Measurements from ENCODE around the gene CNR1.

The CNR1 gene

GRCh38 chr6:88115307-88115706 is 50.8 kb downstream of the CNR1 start:
- H3K4me3 ChIP-seq (replicated peaks; ENCODE audit: low read depth, low read length) = no peak overlapping the region
- no peak for TF ChIP-seq CTCF (IDR thresholded peaks at IDR 0.05; ENCODE audit: low read depth, low read length, missing control alignments)
- DNase-seq (ENCODE audit: extremely low read depth, low read depth) = no peak

DNA sequence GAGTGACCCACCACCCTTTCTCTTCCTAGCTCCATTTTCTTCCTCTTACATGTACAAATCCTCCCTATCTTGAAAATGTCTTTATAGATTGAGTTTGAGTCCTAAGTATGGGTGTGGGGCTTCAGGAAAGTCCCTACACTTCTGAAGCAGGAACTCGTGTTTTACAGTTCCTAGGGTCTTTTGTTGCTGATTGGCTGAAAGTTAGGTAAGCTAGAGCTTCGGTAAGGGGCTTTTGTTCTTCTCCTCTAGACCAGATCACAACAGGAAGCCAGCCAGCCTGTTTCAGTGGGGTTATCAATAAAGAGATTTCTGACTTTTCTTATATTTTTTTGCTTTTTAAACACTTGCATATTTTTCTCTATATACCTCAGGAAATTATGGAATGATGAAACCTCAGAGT is 51.3 kb downstream of the CNR1 start:
- no peak overlapping the region for H3K4me3 ChIP-seq (replicated peaks; ENCODE audit: low read depth, low read length)
- no peak for DNase-seq (ENCODE audit: extremely low read depth, low read depth)
- no peak for TF ChIP-seq CTCF (IDR thresholded peaks at IDR 0.05; ENCODE audit: low read depth, low read length, missing control alignments)

DNA sequence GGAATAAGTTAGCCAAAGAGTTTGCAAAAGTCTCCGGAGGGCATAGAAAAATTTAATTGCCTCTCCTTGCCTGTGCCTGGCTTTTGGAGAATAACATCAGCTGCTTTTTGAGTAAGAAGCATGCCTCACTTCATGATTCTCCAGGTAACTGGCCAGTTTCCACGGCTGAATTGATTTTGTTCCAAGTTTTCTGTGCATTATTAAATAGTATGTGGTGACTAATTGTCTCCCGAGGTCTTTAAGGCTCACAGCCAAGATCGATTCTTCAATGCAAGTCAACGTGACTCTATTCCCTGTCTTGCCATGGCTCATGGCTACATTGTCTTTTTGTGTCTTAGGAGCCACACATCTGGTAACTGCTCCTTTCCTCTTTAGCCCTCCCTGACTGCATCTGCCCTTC is 54.2 kb downstream of the CNR1 start:
- no peak for TF ChIP-seq CTCF (IDR thresholded peaks at IDR 0.05; ENCODE audit: low read depth, low read length, missing control alignments)
- no peak for DNase-seq (ENCODE audit: extremely low read depth, low read depth)

DNA sequence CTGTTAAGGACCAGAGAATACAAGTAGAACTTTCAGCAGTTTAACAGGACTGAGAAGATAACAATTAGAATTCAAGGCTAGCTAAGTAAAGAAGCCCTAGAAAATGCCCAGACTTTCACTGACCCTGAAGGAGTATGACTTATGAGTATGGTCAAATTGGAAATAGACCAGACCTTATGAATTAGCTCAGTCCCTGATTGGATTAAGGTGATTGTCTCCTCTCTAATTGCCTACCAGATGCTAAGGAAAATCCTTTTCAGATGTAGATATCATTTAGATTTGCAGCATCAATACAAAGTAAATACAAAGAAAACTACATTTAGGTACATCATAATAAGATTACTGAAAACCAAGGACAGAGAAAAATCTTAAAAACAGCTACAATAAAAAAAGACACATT is 58.9 kb downstream of the CNR1 start:
- TF ChIP-seq CTCF (IDR thresholded peaks at IDR 0.05; ENCODE audit: low read depth, low read length, missing control alignments) = no peak
- no peak overlapping the region for H3K4me3 ChIP-seq (replicated peaks; ENCODE audit: low read depth, low read length)
- no peak for DNase-seq (ENCODE audit: extremely low read depth, low read depth)

More for the DNA sequence above, 54.2 kb downstream of the CNR1 start:
- H3K4me3 ChIP-seq (replicated peaks; ENCODE audit: low read depth, low read length) = no peak overlapping the region

GRCh38 chr6:88105741-88106340 is 60.3 kb downstream of the CNR1 start:
- DNase-seq (ENCODE audit: extremely low read depth, low read depth) = no peak
- H3K4me3 ChIP-seq (replicated peaks; ENCODE audit: low read depth, low read length) = no peak overlapping the region
- no peak for TF ChIP-seq CTCF (IDR thresholded peaks at IDR 0.05; ENCODE audit: low read depth, low read length, missing control alignments)
